ENCODE results near the gene FNBP1.

Gene FNBP1

DNA sequence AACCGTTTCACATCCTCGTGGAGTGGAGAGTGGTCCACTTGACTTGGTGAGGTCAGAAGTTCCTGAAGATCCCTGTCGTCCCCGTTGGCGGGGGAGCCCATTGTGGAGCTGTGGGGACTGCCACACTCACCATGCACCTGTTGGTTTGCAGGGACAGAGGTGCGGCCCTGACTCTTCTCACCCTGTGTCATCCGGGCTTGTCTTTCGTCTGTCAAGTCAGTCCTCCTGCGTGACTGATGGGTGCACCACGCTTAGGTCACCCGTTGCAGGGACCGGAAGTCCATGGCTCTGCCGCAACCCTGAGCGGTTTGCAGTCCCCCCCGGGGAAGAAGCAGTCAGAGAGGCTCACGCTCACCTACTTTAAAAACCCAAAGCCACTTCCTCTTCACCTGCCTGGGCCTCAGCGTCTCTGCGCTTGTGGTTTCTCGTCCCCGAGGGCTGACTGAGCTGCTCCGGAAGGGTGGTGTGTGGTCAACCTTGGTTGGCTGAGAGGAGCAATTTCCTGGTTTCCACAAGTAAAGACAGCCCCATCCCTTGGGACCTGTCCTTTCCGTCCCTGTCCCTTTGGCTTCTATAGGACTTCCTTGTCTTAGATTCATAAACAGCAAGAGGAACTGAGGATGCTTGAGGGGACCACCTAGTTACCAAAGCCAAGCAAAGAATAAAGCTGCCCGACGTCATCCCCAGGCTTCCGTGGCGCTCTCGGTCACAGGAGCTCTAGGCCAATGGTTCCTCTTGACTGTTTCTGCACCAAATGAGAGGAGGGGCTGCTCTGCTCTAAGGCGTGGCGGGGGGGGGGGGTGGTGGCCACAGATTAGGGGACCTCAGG lies 154.5 kb downstream of the FNBP1 start:
- DNase-seq: peak; percentile 95

DNA sequence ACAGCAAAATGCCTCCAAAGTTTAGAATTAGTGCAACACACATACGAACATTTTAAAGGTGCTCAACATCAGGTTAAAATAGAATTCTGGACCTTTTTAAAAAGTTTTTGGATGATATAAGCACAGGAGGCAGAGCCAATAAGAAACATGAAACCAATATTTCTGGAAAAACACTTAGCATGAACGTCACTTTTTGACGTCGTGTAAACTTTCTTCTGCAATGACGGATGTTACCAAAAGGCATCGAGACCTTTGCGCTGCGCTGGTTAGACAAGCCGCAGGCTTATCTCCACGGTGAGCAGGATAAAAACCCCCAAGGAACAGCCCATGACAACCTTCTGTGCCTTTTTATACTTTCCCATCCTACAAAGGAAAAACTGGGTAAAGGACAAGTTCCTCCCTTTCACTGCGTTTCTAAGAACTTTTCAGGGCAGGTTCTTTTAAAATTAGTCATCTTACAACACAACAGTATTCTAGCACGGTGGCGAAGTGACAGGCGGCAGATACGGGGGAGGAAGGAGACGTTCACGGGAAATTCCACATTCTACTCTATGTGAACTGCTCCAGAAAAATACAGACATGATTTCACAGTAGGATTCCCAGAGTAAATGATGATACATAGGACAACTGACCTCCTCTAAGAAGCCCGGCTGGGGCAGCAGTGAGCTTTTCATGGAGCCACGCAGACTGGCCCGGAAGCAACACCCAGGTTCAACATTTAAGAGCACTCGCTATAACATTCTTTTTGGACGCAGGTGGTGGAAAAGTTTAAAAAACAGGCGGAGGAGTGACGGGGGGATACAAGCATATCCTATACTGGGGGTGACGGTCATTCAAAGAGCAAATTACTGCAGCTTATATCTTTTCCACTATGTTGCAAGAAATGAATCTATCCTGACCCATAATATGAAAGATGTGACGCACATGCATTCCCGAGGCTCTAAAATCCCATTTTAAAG lies 155.4 kb downstream of the FNBP1 start:
- peak; percentile 54 for DNase-seq

GRCh38 chr9:129886226-129887174 lies 156.5 kb downstream of the FNBP1 start:
- peak; percentile 15 for DNase-seq

DNA sequence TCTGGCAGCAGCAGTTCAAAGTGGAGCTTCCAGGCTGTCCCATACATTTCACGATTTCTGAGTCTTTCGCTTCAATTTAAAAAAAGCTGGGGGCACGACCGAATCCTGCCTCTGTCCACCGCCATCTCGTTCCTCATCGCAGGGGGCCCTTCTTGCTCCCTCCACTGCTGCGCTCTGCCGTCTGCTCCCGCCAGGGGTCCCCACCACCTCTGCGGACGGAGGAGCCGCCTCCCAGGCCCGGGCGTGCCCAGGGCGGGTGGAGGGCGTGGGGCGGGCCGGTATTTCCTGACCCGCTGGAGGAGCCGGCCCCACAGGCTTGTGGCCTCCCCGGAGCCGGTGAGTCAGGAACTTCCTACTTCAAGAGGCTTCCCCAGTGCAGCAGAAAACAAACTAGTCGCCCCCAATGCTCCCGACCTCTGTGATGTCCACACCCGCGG lies 157.3 kb downstream of the FNBP1 start:
- peak; percentile 92 for DNase-seq

- peak; percentile 59 for DNase-seq
Observed at GRCh38 chr9:129885018-129885669, 157.8 kb downstream of the FNBP1 start.

DNA sequence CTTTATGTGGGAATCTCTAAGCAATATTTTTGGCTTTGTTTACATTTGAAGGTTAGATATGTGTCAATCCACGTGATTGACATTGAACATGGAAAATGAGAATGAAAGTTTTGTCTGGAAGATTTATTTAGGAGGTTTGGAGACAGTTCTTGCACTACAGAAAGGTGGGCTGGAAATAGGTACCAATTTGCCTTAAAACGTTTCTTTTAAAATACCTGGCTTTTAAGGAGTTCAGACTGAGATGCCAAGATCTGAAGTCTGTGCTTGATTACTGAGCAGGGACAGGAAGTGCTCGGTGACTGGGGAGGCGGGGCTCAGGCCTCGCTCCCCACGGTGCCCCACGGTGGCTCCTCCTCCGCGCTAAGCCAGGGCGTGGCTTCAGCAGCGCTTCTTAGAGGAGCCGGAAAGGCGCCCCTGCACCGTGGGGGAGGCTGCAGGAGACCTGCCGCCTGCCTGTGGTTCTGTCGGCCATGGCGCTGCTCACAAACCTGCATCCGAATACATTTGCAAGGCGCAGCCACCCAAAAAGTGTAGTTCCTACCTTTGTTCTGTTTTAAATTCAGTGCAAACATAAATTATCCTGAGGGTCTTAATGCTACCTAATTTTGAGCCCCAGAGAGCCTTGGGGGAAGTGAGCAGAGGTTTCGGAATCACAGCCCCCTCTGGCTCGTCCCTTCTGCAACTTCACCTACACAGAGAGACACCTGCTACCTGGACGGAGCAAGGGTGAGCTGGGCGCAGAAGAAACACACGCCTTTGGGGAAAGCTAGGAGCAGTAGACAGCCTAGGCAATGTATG lies 158.6 kb downstream of the FNBP1 start:
- peak; percentile 91 for DNase-seq

GRCh38 chr9:129881547-129882324 lies 161.3 kb downstream of the FNBP1 start:
- no peak for DNase-seq

GRCh38 chr9:129880654-129881546 lies 162.1 kb downstream of the FNBP1 start:
- DNase-seq: no peak

DNA sequence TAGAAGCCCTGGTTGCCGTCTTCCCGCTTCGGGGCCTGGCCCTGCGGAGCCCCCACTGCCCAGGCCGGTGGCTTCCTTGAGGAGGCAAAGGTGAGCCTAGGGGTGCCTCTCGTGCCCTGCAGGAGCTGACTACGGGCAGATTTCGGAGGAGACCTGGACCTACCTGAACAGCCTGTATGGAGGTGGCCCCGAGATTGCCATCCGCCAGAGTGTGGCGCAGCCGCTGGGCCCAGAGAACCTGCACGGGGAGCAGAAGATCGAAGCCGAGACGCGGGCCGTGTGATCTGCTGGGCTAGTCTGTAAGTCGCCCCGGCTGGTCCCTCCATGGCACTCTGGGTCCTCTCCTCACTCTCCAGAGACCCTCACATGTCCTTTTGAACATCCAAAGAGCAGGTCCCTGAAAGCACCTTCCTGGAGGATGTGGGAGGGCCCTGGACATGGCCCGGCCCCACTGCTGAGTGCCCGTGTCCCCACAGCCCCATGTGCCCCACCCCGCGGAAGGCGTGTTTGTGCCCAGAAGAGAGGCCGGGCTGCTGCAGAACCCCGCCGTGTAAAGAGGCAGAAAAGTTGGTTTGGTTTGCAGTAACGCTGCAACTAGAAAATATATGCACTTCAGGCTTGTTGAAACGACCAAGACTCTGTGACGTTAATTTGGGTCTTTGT lies 162.9 kb downstream of the FNBP1 start:
- DNase-seq: no peak

DNA sequence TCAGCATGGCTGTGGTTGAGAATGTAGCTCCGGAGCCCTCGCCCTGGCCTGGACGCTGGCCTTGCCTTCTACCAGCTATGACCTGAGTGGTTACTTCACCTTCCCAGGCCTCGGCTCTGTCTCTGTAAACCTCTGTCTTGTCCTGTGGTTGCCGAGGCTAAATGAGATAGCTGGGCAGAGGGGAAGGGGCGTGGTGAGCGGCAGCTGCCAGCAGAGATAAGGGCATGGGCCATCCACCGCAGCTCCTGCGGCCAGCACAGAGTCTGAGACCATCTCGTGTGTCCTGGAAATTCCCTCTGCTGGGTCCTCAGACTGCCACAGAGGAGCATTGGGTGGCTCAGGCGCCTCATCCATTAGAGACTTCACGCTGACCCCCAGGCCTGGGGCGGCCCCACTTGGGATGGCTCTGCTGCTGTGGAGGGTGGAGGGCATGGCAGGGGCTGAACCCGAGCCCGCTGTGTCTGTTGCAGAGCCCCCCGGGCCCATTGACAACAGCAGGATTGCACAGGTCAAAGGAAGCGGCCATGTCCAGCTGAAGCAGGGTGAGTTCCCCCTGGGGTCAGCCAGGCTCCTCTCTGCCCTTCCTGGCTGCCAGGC lies 163.8 kb downstream of the FNBP1 start:
- no peak for DNase-seq

GRCh38 chr9:129878291-129878690 lies 164.7 kb downstream of the FNBP1 start:
- DNase-seq: no peak

DNA sequence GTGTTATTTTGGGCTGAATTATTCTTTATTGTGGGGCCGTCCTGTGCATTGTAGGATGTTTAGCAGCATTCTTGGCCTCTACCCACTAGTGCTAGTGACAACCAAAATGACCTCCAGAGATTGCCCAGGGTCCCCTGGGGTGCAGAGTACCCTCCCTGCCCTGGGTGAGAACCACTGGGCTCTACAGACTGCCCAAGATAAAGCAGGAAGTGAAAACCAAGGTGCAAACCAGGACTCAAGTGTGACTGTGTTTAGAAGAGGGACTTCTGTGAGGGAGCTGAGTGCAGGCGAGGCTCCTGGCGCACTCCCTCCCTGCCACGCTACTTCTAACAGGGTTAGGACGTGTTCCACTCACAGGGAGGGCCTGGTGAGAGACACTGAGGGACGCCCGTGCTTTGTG lies 166.2 kb downstream of the FNBP1 start:
- no peak for DNase-seq

DNA sequence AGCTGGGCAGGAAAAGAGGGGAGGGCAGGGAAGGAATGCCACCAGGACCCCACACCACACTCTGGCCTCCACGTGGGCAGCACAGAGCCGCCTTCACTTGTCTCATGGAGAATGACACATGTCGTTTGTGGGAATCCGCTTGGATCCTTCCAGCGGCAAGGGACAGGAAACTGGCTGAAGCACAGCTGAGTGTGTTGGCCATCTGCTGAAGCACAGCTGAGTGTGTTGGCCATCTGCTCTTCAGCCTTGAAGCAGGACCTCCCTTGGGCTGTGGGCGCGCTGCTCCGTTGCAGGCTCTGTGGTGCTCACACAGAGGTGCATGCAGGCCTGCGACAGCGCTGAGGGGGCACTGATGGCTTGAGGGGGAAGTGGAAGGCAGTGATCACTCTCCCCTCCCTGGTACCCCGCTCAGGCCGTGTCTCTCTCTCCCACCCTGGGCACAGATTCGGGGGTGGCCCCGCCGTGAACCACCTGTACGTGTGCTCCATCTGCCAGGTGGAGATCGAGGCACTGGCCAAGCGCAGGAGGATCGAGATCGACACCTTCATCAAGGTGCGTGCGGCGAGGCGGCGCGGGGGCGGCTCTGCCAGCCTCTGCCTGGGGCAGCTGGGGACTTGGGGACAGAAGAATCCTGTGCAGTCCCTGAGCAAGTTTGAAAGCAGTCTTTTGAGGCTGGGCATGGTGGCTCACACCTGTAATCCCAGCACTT lies 167.1 kb downstream of the FNBP1 start:
- DNase-seq: no peak

DNA sequence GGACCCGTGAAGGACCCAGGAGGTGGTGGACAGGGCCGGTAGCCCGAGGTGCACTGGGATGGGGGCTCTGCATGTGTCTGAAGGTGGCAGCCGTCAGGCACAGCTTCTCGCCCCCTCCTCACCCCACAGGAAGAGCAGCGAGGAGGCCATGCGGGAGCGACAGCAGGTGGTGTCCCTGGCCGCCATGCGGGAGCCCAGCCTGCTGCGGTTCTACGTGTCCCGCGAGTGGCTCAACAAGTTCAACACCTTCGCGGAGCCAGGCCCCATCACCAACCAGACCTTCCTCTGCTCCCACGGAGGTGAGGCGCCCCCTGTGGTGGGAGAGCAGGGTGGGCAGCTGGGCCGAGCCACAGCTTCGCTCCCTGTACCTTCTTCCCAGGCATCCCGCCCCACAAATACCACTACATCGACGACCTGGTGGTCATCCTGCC lies 167.8 kb downstream of the FNBP1 start:
- DNase-seq: no peak

DNA sequence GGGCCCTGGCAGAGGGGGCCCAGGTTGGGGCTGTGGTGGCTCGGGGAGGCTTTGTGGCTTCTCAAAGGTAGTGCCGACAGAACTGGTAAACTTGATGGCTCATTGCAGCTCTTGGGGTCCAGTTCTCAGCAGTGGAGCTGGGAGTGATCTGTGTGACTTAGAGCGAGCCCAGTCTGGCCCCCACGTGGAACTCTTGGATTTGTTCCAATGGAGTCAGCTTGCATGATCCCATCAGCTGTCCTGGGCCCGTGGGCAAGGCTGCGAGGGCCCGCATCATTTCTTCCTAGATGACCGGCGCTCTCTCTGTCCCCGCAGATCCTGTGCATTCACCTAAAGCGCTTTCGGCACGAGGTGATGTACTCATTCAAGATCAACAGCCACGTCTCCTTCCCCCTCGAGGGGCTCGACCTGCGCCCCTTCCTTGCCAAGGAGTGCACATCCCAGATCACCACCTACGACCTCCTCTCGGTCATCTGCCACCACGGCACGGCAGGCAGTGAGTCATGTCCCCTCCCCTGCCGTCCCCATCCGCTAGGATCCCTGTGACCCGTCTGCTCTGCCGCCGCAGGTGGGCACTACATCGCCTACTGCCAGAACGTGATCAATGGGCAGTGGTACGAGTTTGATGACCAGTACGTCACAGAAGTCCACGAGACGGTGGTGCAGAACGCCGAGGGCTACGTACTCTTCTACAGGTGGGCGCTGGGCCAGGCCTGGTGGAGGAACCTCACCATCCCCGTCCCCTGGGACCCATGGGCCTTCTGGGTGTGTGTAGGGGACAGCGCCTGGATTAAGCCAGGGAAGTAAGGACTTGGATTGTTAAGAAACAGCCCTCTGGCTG lies 168.5 kb downstream of the FNBP1 start:
- no peak for DNase-seq

DNA sequence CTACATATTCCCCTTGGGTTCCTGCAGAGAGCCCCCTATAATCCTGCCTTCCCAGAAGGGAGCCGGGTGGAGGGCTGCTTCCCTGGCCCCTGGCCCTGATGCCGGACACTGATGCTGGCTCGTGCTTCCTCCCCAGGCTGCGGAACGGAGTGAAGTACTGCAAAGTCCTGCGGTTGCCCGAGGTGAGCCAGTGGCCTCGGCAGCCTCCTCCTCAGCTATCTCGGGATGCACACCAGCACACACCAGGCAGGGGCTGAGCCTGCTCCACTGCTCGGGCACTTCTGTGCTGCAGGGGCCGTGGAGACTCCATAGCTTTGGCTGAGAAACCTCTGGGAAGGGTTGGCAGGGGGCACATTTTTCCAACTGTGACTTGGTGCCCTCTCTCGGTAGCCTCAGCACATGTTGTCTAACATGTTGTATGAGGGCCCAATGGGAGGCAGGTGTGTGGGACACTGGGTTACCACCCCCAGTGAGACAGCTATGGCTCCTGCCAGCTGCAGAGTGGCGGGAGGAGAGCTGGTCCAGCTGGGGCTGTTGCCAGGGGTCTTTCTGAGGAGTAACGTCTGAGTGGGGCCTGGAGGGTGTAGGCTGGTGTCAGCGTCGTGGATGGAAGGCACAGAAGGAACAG lies 169.3 kb downstream of the FNBP1 start:
- DNase-seq: no peak

Data from MV-4-11 (cell line).